ENCODE data around the gene ZNF182. TPM values are rescaled to one million over a fixed set of nuclear protein-coding genes. Genes with fewer than 3 reads are reported as not detected.
"Not testable (repeated sequence)": the region's sequence is repeated elsewhere in the genome, so short reads cannot be mapped to it uniquely, and the experiment has no call there.

Gene ZNF182
- 3.4 and 3.5 TPM in 2 replicates for total RNA-seq

DNA sequence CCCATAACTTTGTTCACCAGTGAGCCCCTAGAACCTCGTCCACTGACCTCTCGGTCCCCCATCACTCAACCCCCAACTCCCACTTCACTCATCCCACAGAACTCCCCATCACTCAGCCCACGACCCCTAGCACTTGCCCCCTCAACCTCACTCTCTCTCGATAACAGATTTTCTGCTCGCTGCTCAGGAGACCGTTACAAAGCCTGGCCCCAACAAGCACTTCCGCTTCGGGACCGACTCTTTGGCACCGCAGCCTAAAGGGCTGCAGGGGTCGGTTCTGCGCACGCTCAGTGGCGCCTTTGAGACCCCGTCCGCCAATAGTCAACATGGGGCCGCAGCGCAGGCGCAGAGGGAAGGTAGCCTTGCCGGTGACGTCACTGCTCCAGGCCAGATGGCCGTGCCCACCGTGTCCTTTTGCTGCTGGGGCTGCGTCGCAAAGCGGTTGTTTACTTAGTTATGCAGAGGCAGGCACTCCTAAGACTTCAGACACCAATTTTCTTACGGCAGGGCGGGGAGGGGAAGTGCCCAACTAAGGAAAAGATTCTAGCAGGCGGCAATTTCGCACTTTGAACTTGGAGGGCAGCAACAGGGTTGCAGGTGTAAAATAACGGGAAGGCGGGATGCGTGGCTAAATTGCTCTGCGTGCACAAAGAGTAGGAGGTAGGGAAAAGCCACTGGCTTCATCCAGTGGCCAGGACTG is at the start of gene ZNF182:
ZNF182 (minus strand) TSS at position 232 of the 700 bp plus-strand sequence. CDS start 1,380 bp downstream, outside the sequence.
- FAIRE-seq (no peak), DNase-seq (ENCODE audit: low read depth) (peak; percentile 72)
- Histone ChIP-seq H3K36me3 (ENCODE audit: control insufficient read depth, insufficient read depth, low read length) (no peaks in the 10 kb centered on the region), H3K4me3 (ENCODE audit: low read depth, low read length) (peak within 1 kb of the TSS; percentile 48), H3K27me3 (ENCODE audit: control insufficient read depth, insufficient read depth, low read length) (no peaks in the 10 kb centered on the region)
- TF ChIP-seq, protein P1, sequence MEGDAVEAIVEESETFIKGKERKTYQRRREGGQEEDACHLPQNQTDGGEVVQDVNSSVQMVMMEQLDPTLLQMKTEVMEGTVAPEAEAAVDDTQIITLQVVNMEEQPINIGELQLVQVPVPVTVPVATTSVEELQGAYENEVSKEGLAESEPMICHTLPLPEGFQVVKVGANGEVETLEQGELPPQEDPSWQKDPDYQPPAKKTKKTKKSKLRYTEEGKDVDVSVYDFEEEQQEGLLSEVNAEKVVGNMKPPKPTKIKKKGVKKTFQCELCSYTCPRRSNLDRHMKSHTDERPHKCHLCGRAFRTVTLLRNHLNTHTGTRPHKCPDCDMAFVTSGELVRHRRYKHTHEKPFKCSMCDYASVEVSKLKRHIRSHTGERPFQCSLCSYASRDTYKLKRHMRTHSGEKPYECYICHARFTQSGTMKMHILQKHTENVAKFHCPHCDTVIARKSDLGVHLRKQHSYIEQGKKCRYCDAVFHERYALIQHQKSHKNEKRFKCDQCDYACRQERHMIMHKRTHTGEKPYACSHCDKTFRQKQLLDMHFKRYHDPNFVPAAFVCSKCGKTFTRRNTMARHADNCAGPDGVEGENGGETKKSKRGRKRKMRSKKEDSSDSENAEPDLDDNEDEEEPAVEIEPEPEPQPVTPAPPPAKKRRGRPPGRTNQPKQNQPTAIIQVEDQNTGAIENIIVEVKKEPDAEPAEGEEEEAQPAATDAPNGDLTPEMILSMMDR (IDR thresholded peaks at IDR 0.05; ENCODE audit: insufficient read depth, low read length, severe bottlenecking), result no peak

DNA sequence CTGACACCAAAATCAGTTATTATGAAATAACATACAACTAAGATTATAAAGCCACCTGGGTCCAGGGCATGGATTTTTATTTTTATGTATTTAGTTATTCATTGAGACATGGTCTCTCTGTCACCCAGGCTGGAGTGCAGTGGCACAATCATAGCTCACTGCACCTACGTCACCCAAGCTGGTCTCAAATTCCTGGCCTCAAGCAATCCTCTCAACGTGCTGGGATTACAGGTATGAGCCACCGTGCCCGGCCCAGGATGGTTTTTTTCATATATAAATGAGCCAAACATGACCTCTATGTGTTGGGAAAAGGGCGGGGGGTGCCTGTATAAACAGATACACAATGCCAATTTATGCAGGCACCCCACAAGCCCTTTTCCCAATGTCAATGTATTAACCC is 43.1 kb upstream of the ZNF182 start:
- FAIRE-seq (no peak), DNase-seq (ENCODE audit: low read depth) (peak; percentile 35)
- Histone ChIP-seq H3K4me3 (ENCODE audit: low read depth, low read length) (no peak overlapping the region), H3K27me3 (ENCODE audit: control insufficient read depth, insufficient read depth, low read length) (no peaks in the 10 kb centered on the region), H3K36me3 (ENCODE audit: control insufficient read depth, insufficient read depth, low read length) (no peaks in the 10 kb centered on the region)
- TF ChIP-seq, protein P1 (IDR thresholded peaks at IDR 0.05; ENCODE audit: insufficient read depth, low read length, severe bottlenecking), result no peak

DNA sequence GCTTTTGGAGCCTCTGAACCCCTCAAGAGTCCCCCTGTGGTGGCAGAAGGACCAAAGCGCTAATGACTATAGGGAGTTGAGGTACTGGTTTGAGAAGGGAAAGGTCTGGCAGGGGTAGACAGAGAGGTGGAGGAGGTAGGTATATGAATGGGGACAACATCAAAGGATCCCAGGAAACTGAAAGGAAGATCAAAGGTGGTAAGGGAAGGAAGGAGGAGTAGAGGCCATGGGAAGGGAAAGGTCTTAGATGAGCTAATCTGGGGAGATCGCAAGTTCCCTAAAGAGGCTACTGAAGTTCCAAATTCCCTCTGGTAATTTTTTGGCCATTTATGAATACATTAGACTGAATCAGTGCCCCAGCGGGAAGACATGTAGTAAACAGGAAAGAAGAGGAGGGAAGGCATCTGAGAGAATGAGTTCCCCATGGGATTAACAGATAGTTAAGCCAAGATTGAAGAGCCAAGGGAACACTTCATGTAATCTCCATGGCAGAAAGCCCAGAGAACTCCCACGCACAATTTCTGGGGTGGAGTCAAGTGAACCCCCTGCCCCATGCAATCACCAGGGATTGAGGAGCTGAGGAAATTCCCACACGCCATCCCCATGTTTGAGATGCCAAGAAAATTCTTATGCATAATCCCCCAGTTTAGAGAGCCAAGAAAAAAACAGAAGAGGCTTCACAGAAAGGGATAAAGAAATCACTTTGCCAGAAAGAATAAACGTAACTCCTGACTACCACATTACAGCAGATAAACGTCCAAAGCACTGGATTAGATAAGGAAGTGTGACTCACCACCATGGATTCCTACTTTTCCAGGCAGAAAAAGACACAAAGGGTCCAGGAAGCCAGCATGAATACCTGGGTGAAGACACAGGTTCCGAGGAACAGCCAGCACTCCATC is 41.9 kb upstream of the ZNF182 start:
- Histone ChIP-seq H3K4me3 (ENCODE audit: low read depth, low read length) (no peak overlapping the region), H3K36me3 (ENCODE audit: control insufficient read depth, insufficient read depth, low read length) (no peaks in the 10 kb centered on the region), H3K27me3 (ENCODE audit: control insufficient read depth, insufficient read depth, low read length) (no peaks in the 10 kb centered on the region)
- TF ChIP-seq, protein P1 (IDR thresholded peaks at IDR 0.05; ENCODE audit: insufficient read depth, low read length, severe bottlenecking), result no peak
- DNase-seq (ENCODE audit: low read depth) (peak; percentile 75), FAIRE-seq (no peak)

- FAIRE-seq (no peak), DNase-seq (ENCODE audit: low read depth) (no peak)
- Histone ChIP-seq H3K4me3 (ENCODE audit: low read depth, low read length) (no peak overlapping the region), H3K36me3 (ENCODE audit: control insufficient read depth, insufficient read depth, low read length) (no peaks in the 10 kb centered on the region), H3K27me3 (ENCODE audit: control insufficient read depth, insufficient read depth, low read length) (no peaks in the 10 kb centered on the region)
- TF ChIP-seq, protein P1 (IDR thresholded peaks at IDR 0.05; ENCODE audit: insufficient read depth, low read length, severe bottlenecking), result no peak
Observed at GRCh38 chrX:48043056-48043455, 39.3 kb upstream of the ZNF182 start.

- Histone ChIP-seq H3K27me3 (ENCODE audit: control insufficient read depth, insufficient read depth, low read length) (no peaks in the 10 kb centered on the region), H3K36me3 (ENCODE audit: control insufficient read depth, insufficient read depth, low read length) (no peaks in the 10 kb centered on the region), H3K4me3 (ENCODE audit: low read depth, low read length) (no peak overlapping the region)
- TF ChIP-seq, protein P1 (IDR thresholded peaks at IDR 0.05; ENCODE audit: insufficient read depth, low read length, severe bottlenecking), result no peak
- DNase-seq (ENCODE audit: low read depth) (no peak), FAIRE-seq (no peak)
Observed at GRCh38 chrX:48035891-48036290, 32.1 kb upstream of the ZNF182 start.

- not testable (repeated sequence) for FAIRE-seq; H3K36me3 ChIP-seq (ENCODE audit: control insufficient read depth, insufficient read depth, low read length); H3K27me3 ChIP-seq (ENCODE audit: control insufficient read depth, insufficient read depth, low read length); DNase-seq (ENCODE audit: low read depth); H3K4me3 ChIP-seq (ENCODE audit: low read depth, low read length)
Observed at GRCh38 chrX:48030641-48031173, 26.9 kb upstream of the ZNF182 start.

Data from bronchial epithelial cell (primary cell).